Right lobe of liver (tissue), 4 donors: Measurements from ENCODE around the gene MID1.

Source experiments
- POLR2A ChIP-seq: fragments of 450-650 bp; IDR thresholded peaks from one replicate; pipeline ENCODE4 v1.6.1; 2017; ENCODE audit warnings: antibody characterized with exemption, mild to moderate bottlenecking
- TF ChIP-seq, protein P1 (sequence below), 4 donors: fragments of 200-600 bp in 3 of 4; fragments of 450-650 bp in 1 of 4; IDR thresholded peaks; one replicate each; pipeline versions ENCODE4 v1.5.1 to v1.8.0; 2016 to 2022; ENCODE audit warnings: antibody characterized with exemption in 4 of 4, mild to moderate bottlenecking in 2 of 4
- donor health status: DM: no; HTN: no; CAD: no.
- donor health status: DM: no; HTN: no; CAD: no.
- donor health status: DM: no; HTN: yes; CAD: no.

DNA sequence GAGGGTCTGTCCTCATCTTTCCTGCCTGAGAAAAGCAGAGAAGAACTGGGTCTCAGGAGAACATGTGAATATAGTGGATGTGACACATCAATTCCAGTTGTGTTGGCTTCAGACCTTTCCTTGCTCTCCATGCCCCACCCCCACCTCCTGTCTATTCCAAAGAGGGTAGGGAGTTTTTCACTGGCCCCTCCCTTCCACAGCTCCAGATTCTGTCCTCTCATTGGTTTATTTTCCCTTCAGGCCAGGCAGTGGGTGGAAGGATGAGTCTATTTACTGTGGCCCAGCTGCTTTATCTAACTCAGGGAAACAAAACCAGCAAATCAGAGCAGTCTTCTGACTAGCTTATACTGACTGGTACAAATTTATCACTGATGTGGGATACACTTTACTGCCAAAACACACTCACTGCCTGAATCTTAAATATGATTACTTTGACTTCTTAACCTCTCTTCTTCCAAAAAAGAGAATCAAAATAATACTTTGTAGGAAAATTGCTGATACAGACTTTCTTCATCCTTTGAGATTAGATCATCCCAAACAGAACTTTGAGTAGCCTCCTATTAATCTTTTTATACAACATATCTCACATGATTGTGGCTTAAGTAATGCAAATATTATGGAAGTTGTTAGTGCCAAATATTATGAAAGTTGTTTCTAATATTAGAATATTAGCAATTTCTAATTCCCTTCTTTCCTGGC, 221.2 kb downstream of the MID1 start:
- TF ChIP-seq, protein P1, sequence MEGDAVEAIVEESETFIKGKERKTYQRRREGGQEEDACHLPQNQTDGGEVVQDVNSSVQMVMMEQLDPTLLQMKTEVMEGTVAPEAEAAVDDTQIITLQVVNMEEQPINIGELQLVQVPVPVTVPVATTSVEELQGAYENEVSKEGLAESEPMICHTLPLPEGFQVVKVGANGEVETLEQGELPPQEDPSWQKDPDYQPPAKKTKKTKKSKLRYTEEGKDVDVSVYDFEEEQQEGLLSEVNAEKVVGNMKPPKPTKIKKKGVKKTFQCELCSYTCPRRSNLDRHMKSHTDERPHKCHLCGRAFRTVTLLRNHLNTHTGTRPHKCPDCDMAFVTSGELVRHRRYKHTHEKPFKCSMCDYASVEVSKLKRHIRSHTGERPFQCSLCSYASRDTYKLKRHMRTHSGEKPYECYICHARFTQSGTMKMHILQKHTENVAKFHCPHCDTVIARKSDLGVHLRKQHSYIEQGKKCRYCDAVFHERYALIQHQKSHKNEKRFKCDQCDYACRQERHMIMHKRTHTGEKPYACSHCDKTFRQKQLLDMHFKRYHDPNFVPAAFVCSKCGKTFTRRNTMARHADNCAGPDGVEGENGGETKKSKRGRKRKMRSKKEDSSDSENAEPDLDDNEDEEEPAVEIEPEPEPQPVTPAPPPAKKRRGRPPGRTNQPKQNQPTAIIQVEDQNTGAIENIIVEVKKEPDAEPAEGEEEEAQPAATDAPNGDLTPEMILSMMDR (IDR thresholded peaks at IDR 0.05), result no peak
- no peak for TF ChIP-seq POLR2A
